Activated naive CD8-positive, alpha-beta T cell treated with anti-CD3 and anti-CD28 coated beads for 36 hours (primary cell): Measurements from ENCODE around the gene CTNNBIP1. TPM values are rescaled to one million over a fixed set of nuclear protein-coding genes. Genes with fewer than 3 reads are reported as not detected.

Experiments
- DNase-seq: peaks from one replicate; pipeline ENCODE4 v3.0.0; 2021
- H3K27ac Mint-ChIP-seq: one replicate; pipeline ENCODE4 v1.8.0; 2022; ENCODE audit warnings: mild to moderate bottlenecking, moderate library complexity, mixed read lengths
- H3K27me3 Mint-ChIP-seq: one replicate; pipeline ENCODE4 v1.8.0; 2022; ENCODE audit warnings: mild to moderate bottlenecking, mixed read lengths
- H3K36me3 Mint-ChIP-seq: one replicate; pipeline ENCODE4 v1.8.0; 2021; ENCODE audit warnings: mild to moderate bottlenecking, mixed read lengths
- H3K4me1 Mint-ChIP-seq: one replicate; pipeline ENCODE4 v1.8.0; 2021; ENCODE audit warnings: mixed read lengths
- H3K4me3 Mint-ChIP-seq: one replicate; pipeline ENCODE4 v1.8.0; 2022; ENCODE audit warnings: mild to moderate bottlenecking, moderate library complexity, mixed read lengths
- H3K9me3 Mint-ChIP-seq: one replicate; pipeline ENCODE4 v1.8.0; 2022; ENCODE audit warnings: mixed read lengths
- total RNA-seq, 2 experiments: library from RNA; stranded (reverse); gene quantifications; one replicate each; pipeline ENCODE4 v1.2.3, GENCODE V29; 2021

CTNNBIP1 gene
- total RNA-seq, 2 experiments from 2014 or later: 8.0 to 8.6 TPM

- no peak for DNase-seq
- peak overlapping the region; percentile 69 for H3K4me3 Mint-ChIP-seq
- H3K36me3 Mint-ChIP-seq: peaks cover 1% of the 10 kb centered on the region
- H3K27me3 Mint-ChIP-seq: peaks cover 10% of the 10 kb centered on the region
- no peak overlapping the region for H3K27ac Mint-ChIP-seq
- no peaks in the 10 kb centered on the region for H3K9me3 Mint-ChIP-seq
- peaks cover 32% of the 10 kb centered on the region for H3K4me1 Mint-ChIP-seq
Measured at GRCh38 chr1:9824702-9825089, 85.4 kb downstream of the CTNNBIP1 start.

GRCh38 chr1:9823943-9824701 is 85.9 kb downstream of the CTNNBIP1 start, which contains the start of gene CLSTN1:
Gene CLSTN1, minus strand, starts transcription at chr1:9823965. Its CDS starts 232 bp downstream, at chr1:9823733.
- Mint-ChIP-seq H3K36me3 (peaks cover 1% of the 10 kb centered on the region), H3K4me3 (peak within 1 kb of the TSS; percentile 96), H3K4me1 (peaks cover 32% of the 10 kb centered on the region)

GRCh38 chr1:9823693-9823942 is 86.5 kb downstream of the CTNNBIP1 start:
- Mint-ChIP-seq H3K27me3 (peaks cover 10% of the 10 kb centered on the region), H3K4me3 (peak overlapping the region; percentile 64), H3K9me3 (no peaks in the 10 kb centered on the region), H3K36me3 (peaks cover 1% of the 10 kb centered on the region), H3K27ac (no peak overlapping the region), H3K4me1 (peaks cover 35% of the 10 kb centered on the region)
- DNase-seq: no peak

More at GRCh38 chr1:9823943-9824701, 85.9 kb downstream of the CTNNBIP1 start, which contains the start of gene CLSTN1:
- H3K9me3 Mint-ChIP-seq: no peaks in the 10 kb centered on the region
- peak; percentile 87 for DNase-seq
- H3K27me3 Mint-ChIP-seq: peaks cover 10% of the 10 kb centered on the region
- H3K27ac Mint-ChIP-seq: peak within 1 kb of the TSS; percentile 79

GRCh38 chr1:9822897-9823692 is 87.0 kb downstream of the CTNNBIP1 start:
- Mint-ChIP-seq H3K4me1 (peaks cover 35% of the 10 kb centered on the region), H3K27me3 (peaks cover 10% of the 10 kb centered on the region)

GRCh38 chr1:9822490-9822889 is 87.6 kb downstream of the CTNNBIP1 start:
- peaks cover 10% of the 10 kb centered on the region for H3K27me3 Mint-ChIP-seq
- DNase-seq: no peak
- H3K9me3 Mint-ChIP-seq: no peaks in the 10 kb centered on the region
- H3K36me3 Mint-ChIP-seq: peaks cover 1% of the 10 kb centered on the region
- peak overlapping the region; percentile 79 for H3K27ac Mint-ChIP-seq
- peak overlapping the region; percentile 96 for H3K4me3 Mint-ChIP-seq
- H3K4me1 Mint-ChIP-seq: peaks cover 35% of the 10 kb centered on the region

More at GRCh38 chr1:9822897-9823692, 87.0 kb downstream of the CTNNBIP1 start:
- peak overlapping the region; percentile 79 for H3K27ac Mint-ChIP-seq
- peaks cover 1% of the 10 kb centered on the region for H3K36me3 Mint-ChIP-seq
- peak overlapping the region; percentile 96 for H3K4me3 Mint-ChIP-seq
- DNase-seq: peak; percentile 37
- no peaks in the 10 kb centered on the region for H3K9me3 Mint-ChIP-seq

GRCh38 chr1:9821710-9822109 is 88.4 kb downstream of the CTNNBIP1 start:
- Mint-ChIP-seq H3K4me3 (peak overlapping the region; percentile 96), H3K27ac (no peak overlapping the region), H3K4me1 (peaks cover 35% of the 10 kb centered on the region), H3K36me3 (peaks cover 1% of the 10 kb centered on the region), H3K27me3 (peaks cover 10% of the 10 kb centered on the region), H3K9me3 (no peaks in the 10 kb centered on the region)
- DNase-seq: no peak

- DNase-seq: no peak
- Mint-ChIP-seq H3K4me3 (no peak overlapping the region), H3K27ac (no peak overlapping the region), H3K4me1 (peaks cover 34% of the 10 kb centered on the region), H3K36me3 (peaks cover 1% of the 10 kb centered on the region), H3K9me3 (no peaks in the 10 kb centered on the region), H3K27me3 (peaks cover 7% of the 10 kb centered on the region)
Measured at GRCh38 chr1:9820521-9820920, 89.5 kb downstream of the CTNNBIP1 start.

- no peak for DNase-seq
- Mint-ChIP-seq H3K27me3 (no peaks in the 10 kb centered on the region), H3K36me3 (peaks cover 1% of the 10 kb centered on the region), H3K27ac (no peak overlapping the region), H3K9me3 (no peaks in the 10 kb centered on the region), H3K4me1 (peaks cover 24% of the 10 kb centered on the region), H3K4me3 (no peak overlapping the region)
Measured at GRCh38 chr1:9817734-9818133, 92.3 kb downstream of the CTNNBIP1 start.

GRCh38 chr1:9816199-9816598 is 93.9 kb downstream of the CTNNBIP1 start:
- no peak for DNase-seq
- Mint-ChIP-seq H3K36me3 (peaks cover 1% of the 10 kb centered on the region), H3K9me3 (no peaks in the 10 kb centered on the region), H3K27me3 (no peaks in the 10 kb centered on the region), H3K4me3 (no peak overlapping the region), H3K4me1 (peaks cover 18% of the 10 kb centered on the region), H3K27ac (no peak overlapping the region)

- H3K27me3 Mint-ChIP-seq: no peaks in the 10 kb centered on the region
- no peak overlapping the region for H3K4me3 Mint-ChIP-seq
- no peak for DNase-seq
- no peaks in the 10 kb centered on the region for H3K36me3 Mint-ChIP-seq
- H3K27ac Mint-ChIP-seq: no peak overlapping the region
- H3K4me1 Mint-ChIP-seq: peaks cover 16% of the 10 kb centered on the region
- no peaks in the 10 kb centered on the region for H3K9me3 Mint-ChIP-seq
Measured at GRCh38 chr1:9815150-9815549, 94.9 kb downstream of the CTNNBIP1 start.

- Mint-ChIP-seq H3K4me1 (peaks cover 14% of the 10 kb centered on the region), H3K27ac (no peak overlapping the region), H3K9me3 (no peaks in the 10 kb centered on the region)
Measured at GRCh38 chr1:9814619-9815018, 95.5 kb downstream of the CTNNBIP1 start.

GRCh38 chr1:9811239-9811966 is 98.7 kb downstream of the CTNNBIP1 start:
- Mint-ChIP-seq H3K4me1 (peaks cover 28% of the 10 kb centered on the region), H3K27ac (no peak overlapping the region), H3K4me3 (no peak overlapping the region), H3K27me3 (no peaks in the 10 kb centered on the region), H3K36me3 (no peaks in the 10 kb centered on the region), H3K9me3 (no peaks in the 10 kb centered on the region)
- DNase-seq: no peak

More at GRCh38 chr1:9814619-9815018, 95.5 kb downstream of the CTNNBIP1 start:
- Mint-ChIP-seq H3K36me3 (no peaks in the 10 kb centered on the region), H3K27me3 (no peaks in the 10 kb centered on the region), H3K4me3 (no peak overlapping the region)
- DNase-seq: no peak

GRCh38 chr1:9809100-9809510 is 101.0 kb downstream of the CTNNBIP1 start:
- peaks cover 28% of the 10 kb centered on the region for H3K4me1 Mint-ChIP-seq
- H3K27me3 Mint-ChIP-seq: no peaks in the 10 kb centered on the region
- H3K9me3 Mint-ChIP-seq: no peaks in the 10 kb centered on the region
- H3K27ac Mint-ChIP-seq: no peak overlapping the region
- H3K36me3 Mint-ChIP-seq: no peaks in the 10 kb centered on the region
- no peak overlapping the region for H3K4me3 Mint-ChIP-seq
- DNase-seq: no peak

GRCh38 chr1:9808459-9808858 is 101.6 kb downstream of the CTNNBIP1 start:
- Mint-ChIP-seq H3K4me1 (peaks cover 28% of the 10 kb centered on the region), H3K27me3 (no peaks in the 10 kb centered on the region), H3K27ac (no peak overlapping the region), H3K4me3 (no peak overlapping the region), H3K36me3 (no peaks in the 10 kb centered on the region), H3K9me3 (no peaks in the 10 kb centered on the region)
- no peak for DNase-seq

- peak; percentile 29 for DNase-seq
- H3K27me3 Mint-ChIP-seq: no peaks in the 10 kb centered on the region
- peaks cover 32% of the 10 kb centered on the region for H3K4me1 Mint-ChIP-seq
- no peaks in the 10 kb centered on the region for H3K36me3 Mint-ChIP-seq
- H3K9me3 Mint-ChIP-seq: no peaks in the 10 kb centered on the region
- H3K4me3 Mint-ChIP-seq: peak overlapping the region; percentile 18
- H3K27ac Mint-ChIP-seq: no peak overlapping the region
Measured at GRCh38 chr1:9807541-9807940, 102.5 kb downstream of the CTNNBIP1 start.
